GM12878 (cell line): ENCODE measurements around the gene CDH4. TPM values are rescaled to one million over a fixed set of nuclear protein-coding genes. Genes with fewer than 3 reads are reported as not detected.

Experiments
- ATAC-seq: fragments of 200-7000 bp; cut with Tn5 transposase; 3 replicates; pipeline ENCODE4 v1.9.1; 2020; ENCODE audit warnings: mild to moderate bottlenecking, moderate library complexity
- BruUV-seq: library from RNA; stranded (reverse); fragments of 400-500 nt; replicated peaks from 2 replicates; lab custom pipeline; 2021; lab: Mats Ljungman, UMichigan
- CTCF ChIA-PET: fragments of 300-600 bp; sonication (Branson Sonifier 250); formaldehyde crosslinking; extraction: SDS; loops from one replicate; lab custom pipeline; 2021; ENCODE audit warnings: inconsistent platforms; lab: Yijun Ruan, JAX
- POLR2A ChIA-PET: fragments of 350-600 bp; formaldehyde crosslinking; extraction: SDS; loops from one replicate; lab custom pipeline; 2021; ENCODE audit warnings: inconsistent platforms; lab: Charles Lee
- RAD21 ChIA-PET: fragments of 300-600 bp; sonication (Branson Sonifier 250); formaldehyde crosslinking; loops from one replicate; lab custom pipeline; 2023; ENCODE audit warnings: antibody characterized with exemption; ENCODE audit not compliant: unreplicated experiment; lab: Charles Lee
- SMC1A ChIA-PET: fragments of 300-600 bp; sonication (Branson Sonifier 250); formaldehyde crosslinking; loops from one replicate; lab custom pipeline; 2023; ENCODE audit not compliant: unreplicated experiment, uncharacterized antibody; lab: Charles Lee
- DNase-seq: peaks from one replicate; pipeline ENCODE4 v3.0.0-alpha.2; 2011; ENCODE audit warnings: low read depth, low spot score
- FAIRE-seq: peaks from 3 replicates; lab custom pipeline; 2011; peaks lifted over from hg19 to GRCh38; lab: Jason Lieb, UNC
- H2AFZ ChIP-seq: 2 replicates; pipeline ENCODE4 v1.6.0; 2011; ENCODE audit warnings: low read depth, low read length, control low read depth; ENCODE audit not compliant: control insufficient read depth
- H3K27ac ChIP-seq: 2 replicates; pipeline ENCODE4 v1.5.1; 2011; ENCODE audit warnings: control low read depth; ENCODE audit not compliant: control insufficient read depth, insufficient read depth
- H3K27me3 ChIP-seq, 2 experiments: replicated peaks in 1 of 2; 2 replicates each; pipeline versions ENCODE4 v1.6.0 to v1.6.1; 2011; ENCODE audit warnings: low read length in 1 of 2; ENCODE audit not compliant: control insufficient read depth in 2 of 2, insufficient read depth in 2 of 2
- H3K36me3 ChIP-seq, 2 experiments: 2 replicates each; pipeline ENCODE4 v1.5.1; 2011; ENCODE audit warnings: low read length in 1 of 2; ENCODE audit not compliant: control insufficient read depth in 2 of 2, insufficient read depth in 2 of 2
- H3K4me1 ChIP-seq: 2 replicates; pipeline ENCODE4 v1.6.1; 2011; ENCODE audit warnings: mild to moderate bottlenecking, low read length, moderate library complexity, mixed read lengths; ENCODE audit not compliant: control insufficient read depth, insufficient read depth
- H3K4me2 ChIP-seq: 2 replicates; pipeline ENCODE4 v1.6.0; 2011; ENCODE audit warnings: control low read depth; ENCODE audit not compliant: control insufficient read depth, insufficient read depth
- H3K4me3 ChIP-seq: fragments of 200-600 bp; sonication (generic); 2 replicates; pipeline ENCODE4 v1.5.1; 2016
- H3K79me2 ChIP-seq: 2 replicates; pipeline ENCODE4 v1.6.0; 2011; ENCODE audit warnings: low read length; ENCODE audit not compliant: control insufficient read depth, insufficient read depth
- H3K9ac ChIP-seq: 2 replicates; pipeline ENCODE4 v1.8.0; 2011; ENCODE audit warnings: low read length, control low read depth, mixed read lengths; ENCODE audit not compliant: control insufficient read depth, insufficient read depth
- H3K9me3 ChIP-seq: replicated peaks from 3 replicates; pipeline ENCODE4 v1.5.1; 2011; ENCODE audit warnings: mild to moderate bottlenecking, low read length; ENCODE audit not compliant: control insufficient read depth, insufficient read depth
- H4K20me1 ChIP-seq: 2 replicates; pipeline ENCODE4 v1.6.0; 2011; ENCODE audit not compliant: control insufficient read depth, insufficient read depth
- ATF3 ChIP-seq: IDR thresholded peaks from 2 replicates; pipeline ENCODE4 v1.6.1; 2011; ENCODE audit warnings: low read depth, mild to moderate bottlenecking, low read length, moderate library complexity, borderline replicate concordance; ENCODE audit errors: extremely low read depth
- ATF7 ChIP-seq: fragments of 450-650 bp; IDR thresholded peaks from 2 replicates; pipeline ENCODE4 v1.6.1; 2016; ENCODE audit warnings: low read depth, mild to moderate bottlenecking
- CBX3 ChIP-seq: fragments of 200-600 bp; sonication (generic); IDR thresholded peaks from 2 replicates; pipeline ENCODE4 v1.6.1; 2016; ENCODE audit warnings: low read depth, borderline replicate concordance
- CHD2 ChIP-seq: IDR thresholded peaks from 2 replicates; pipeline ENCODE4 v1.6.1; 2011; ENCODE audit warnings: low read depth, low read length, improper control_type of control experiment, borderline replicate concordance
- GABPA ChIP-seq: IDR thresholded peaks from 2 replicates; pipeline ENCODE4 v1.6.1; 2014; ENCODE audit warnings: antibody characterized with exemption, low read depth, mild to moderate bottlenecking, inconsistent platforms
- KLF5 ChIP-seq: fragments of 450-650 bp; IDR thresholded peaks from 2 replicates; pipeline ENCODE4 v1.6.1; 2014; ENCODE audit warnings: mild to moderate bottlenecking; ENCODE audit not compliant: partially characterized antibody
- NFYA ChIP-seq: IDR thresholded peaks from 2 replicates; pipeline ENCODE4 v1.6.1; 2011; ENCODE audit warnings: low read depth, mild to moderate bottlenecking, low read length, improper control_type of control experiment, borderline replicate concordance
- NR2C2 ChIP-seq: IDR thresholded peaks from 2 replicates; pipeline ENCODE4 v1.6.1; 2011; ENCODE audit warnings: borderline replicate concordance, low read depth; ENCODE audit not compliant: control insufficient read depth, insufficient read length
- NRF1 ChIP-seq: conservative IDR thresholded peaks from 2 replicates; pipeline ENCODE4 v1.6.1; 2011; ENCODE audit warnings: mild to moderate bottlenecking, low read depth, low read length, improper control_type of control experiment
- POLR2AphosphoS2 ChIP-seq: IDR thresholded peaks from 2 replicates; pipeline ENCODE4 v1.6.1; 2011; ENCODE audit warnings: low read depth, mild to moderate bottlenecking, low read length, improper control_type of control experiment, moderate library complexity
- RCOR1 ChIP-seq: conservative IDR thresholded peaks from 2 replicates; pipeline ENCODE4 v1.6.1; 2012; ENCODE audit warnings: low read depth, low read length, improper control_type of control experiment
- STAT3 ChIP-seq: IDR thresholded peaks from 2 replicates; pipeline ENCODE4 v1.6.1; 2011; ENCODE audit warnings: low read depth, low read length, improper control_type of control experiment
- ZNF24 ChIP-seq: fragments of 450-650 bp; IDR thresholded peaks from 2 replicates; pipeline ENCODE4 v1.6.1; 2017; ENCODE audit warnings: antibody characterized with exemption, mild to moderate bottlenecking
- ZNF622 ChIP-seq: fragments of 450-650 bp; IDR thresholded peaks from 2 replicates; pipeline ENCODE4 v1.6.1; 2017; ENCODE audit warnings: mild to moderate bottlenecking, inconsistent platforms
- WGBS: methylation state at CpG from one replicate; pipeline ENCODE4 v1.1.6; 2016; ENCODE audit warnings: low lambda C conversion rate; ENCODE audit not compliant: insufficient replicate concordance, insufficient coverage; ENCODE audit errors: missing lambda C conversion rate; 5-methylcytosine and 5-hydroxymethylcytosine counted together
- in situ Hi-C: fragments of 300-500 bp; cut with MboI; formaldehyde crosslinking; loops from 9 replicates; pipeline ENCODE4 v1.14.3; 2018; ENCODE audit warnings: mixed read lengths
- intact Hi-C: fragments of 100-400 bp; cut with micrococcal nuclease; formaldehyde crosslinking; loops from one replicate; pipeline ENCODE4 v1.14.2; 2022; ENCODE audit not compliant: unreplicated experiment
- polyA plus RNA-seq, 11 experiments: library from polyadenylated mRNA; depleted of rRNA in 4 of 11; unstranded in 6 of 11; stranded (reverse) in 5 of 11; fragments of >200 nt; fragmentation: Nextera tagmentation in 4 of 11; fragmentation: Illumina TruSeq in 1 of 11; extraction: Ambion mirVana in 4 of 11; extraction: Trizol in 1 of 11; gene quantifications; 1 replicate in 1 of 11; 2 replicates in 10 of 11; pipeline versions ENCODE4 v1.2.1 to v1.2.3, GENCODE V29; 2011 to 2016; ENCODE audit warnings: inconsistent platforms in 2 of 11, missing spikeins in 2 of 11, low read depth in 1 of 11
- total RNA-seq, 4 experiments: library from RNA; depleted of rRNA in 3 of 4; stranded (reverse); fragments of >200 nt in 3 of 4; fragmentation: Illumina TruSeq in 1 of 4; extraction: Trizol in 1 of 4; gene quantifications; 2 replicates each; pipeline versions ENCODE4 v1.2.1 to v1.2.3, GENCODE V29; 2013 to 2021

CDH4 gene
- total and polyA plus RNA-seq, 10 of the 15 experiments (the other 5 are each of a cell fraction or from before 2014, with no cell fraction given), result not detected

GRCh38 chr20:61879303-61879620 is 627.2 kb downstream of the CDH4 start:
- intact Hi-C loops (no loop called here), in situ Hi-C loops (no loop called here)
- H3K27ac ChIP-seq, result no peak overlapping the region
- H3K9me3 ChIP-seq, result no peaks in the 10 kb centered on the region
- no peaks in the 10 kb centered on the region for H3K79me2 ChIP-seq
- no peak for ATAC-seq
- H3K27me3 ChIP-seq, result no peaks in the 10 kb centered on the region; a peak in 2 of 4 replicates
- no peak for FAIRE-seq
- no peak overlapping the region for H3K4me2 ChIP-seq
- H4K20me1 ChIP-seq, result no peaks in the 10 kb centered on the region
- no peak overlapping the region for H3K9ac ChIP-seq
- no peak for DNase-seq
- no peak overlapping the region for H3K4me3 ChIP-seq
- BruUV-seq, result no TSS peak
- CTCF ChIA-PET, result no interaction called here
- TF ChIP-seq POLR2AphosphoS2, result no peak
- TF ChIP-seq ATF3, result no peak
- no peak for TF ChIP-seq GABPA
- no peak for TF ChIP-seq STAT3
- no peak for TF ChIP-seq KLF5
- TF ChIP-seq NFYA, result no peak
- TF ChIP-seq NRF1, result no peak
- no peak for TF ChIP-seq CBX3
- no peak for TF ChIP-seq ATF7
- TF ChIP-seq ZNF24, result no peak
- no peak for TF ChIP-seq ZNF622
- no peak for TF ChIP-seq NR2C2
- no peak for TF ChIP-seq RCOR1
- TF ChIP-seq CHD2, result no peak
- TF ChIP-seq, all 136 proteins: peak for 0
- RAD21 ChIA-PET, result no interaction called here
- Histone ChIP-seq H3K36me3 (no peaks in the 10 kb centered on the region), H2AFZ (no peak overlapping the region), H3K4me1 (no peaks in the 10 kb centered on the region)
- POLR2A ChIA-PET, result no interaction called here
- SMC1A ChIA-PET, result no interaction called here
- WGBS, result 77% methylated on average over 10 of the region's 10 CpGs
